MM.1S (cell line): ENCODE data around the gene CIITA.

ENCODE experiments used
- DNase-seq: peaks from one replicate; pipeline ENCODE4 v3.0.0-alpha.2; 2015
- H2AFZ ChIP-seq: fragments of 300-600 bp; sonication (generic); 2 replicates; pipeline ENCODE4 v1.6.0; 2016; ENCODE audit warnings: antibody characterized with exemption, low read length
- H3F3A ChIP-seq: fragments of 300-600 bp; sonication (generic); 2 replicates; pipeline ENCODE4 v1.6.1; 2016; ENCODE audit warnings: mild to moderate bottlenecking, antibody characterized with exemption, low read length, moderate library complexity, mixed read lengths; ENCODE audit not compliant: insufficient read depth
- H3K27ac ChIP-seq: fragments of 300-600 bp; sonication (generic); 2 replicates; pipeline ENCODE4 v1.5.1; 2016; ENCODE audit warnings: mild to moderate bottlenecking, low read length
- H3K27me3 ChIP-seq: fragments of 300-600 bp; sonication (generic); replicated peaks from 2 replicates; pipeline ENCODE4 v1.6.0; 2016; ENCODE audit warnings: low read length; ENCODE audit not compliant: insufficient read depth
- H3K36me3 ChIP-seq: fragments of 300-600 bp; sonication (generic); replicated peaks from 2 replicates; pipeline ENCODE4 v1.6.1; 2016; ENCODE audit warnings: mild to moderate bottlenecking, low read length, mixed read lengths; ENCODE audit not compliant: insufficient read depth
- H3K4me1 ChIP-seq: fragments of 300-600 bp; sonication (generic); 2 replicates; pipeline ENCODE4 v1.6.1; 2016; ENCODE audit warnings: low read length, mixed read lengths
- H3K4me2 ChIP-seq: fragments of 300-600 bp; sonication (generic); 2 replicates; pipeline ENCODE4 v1.6.0; 2016; ENCODE audit warnings: low read depth, low read length
- H3K4me3 ChIP-seq: fragments of 300-600 bp; sonication (generic); 2 replicates; pipeline ENCODE4 v1.5.1; 2016; ENCODE audit warnings: low read length, mixed read lengths
- H3K79me2 ChIP-seq: fragments of 300-600 bp; sonication (generic); 2 replicates; pipeline ENCODE4 v1.6.1; 2016; ENCODE audit warnings: mixed run types, low read length, mixed read lengths
- H3K9ac ChIP-seq: fragments of 300-600 bp; sonication (generic); 2 replicates; pipeline ENCODE4 v1.6.1; 2016; ENCODE audit warnings: low read length, mixed read lengths
- H3K9me2 ChIP-seq: fragments of 300-600 bp; sonication (generic); replicated peaks from 2 replicates; pipeline ENCODE4 v1.6.1; 2016; ENCODE audit warnings: mild to moderate bottlenecking, low read length, mixed read lengths; ENCODE audit not compliant: insufficient read depth
- H3K9me3 ChIP-seq: fragments of 300-600 bp; sonication (generic); replicated peaks from 2 replicates; pipeline ENCODE4 v1.6.1; 2016; ENCODE audit warnings: mild to moderate bottlenecking, low read length, mixed read lengths; ENCODE audit not compliant: insufficient read depth
- H4K20me1 ChIP-seq: fragments of 300-600 bp; sonication (generic); 2 replicates; pipeline ENCODE4 v1.6.1; 2016; ENCODE audit warnings: mild to moderate bottlenecking, low read length, moderate library complexity, mixed read lengths; ENCODE audit not compliant: insufficient read depth
- EZH2 ChIP-seq: fragments of 300-600 bp; sonication (generic); optimal IDR thresholded peaks from 2 replicates; pipeline ENCODE3; 2017; ENCODE audit warnings: low read depth, mild to moderate bottlenecking, antibody characterized with exemption, low read length, mixed read lengths
- EZH2phosphoT487 ChIP-seq: fragments of 300-600 bp; sonication (generic); IDR thresholded peaks from 2 replicates; pipeline ENCODE4 v1.6.1; 2018; ENCODE audit warnings: antibody characterized with exemption, low read length
- TF ChIP-seq, protein P1 (sequence below): fragments of 300-600 bp; sonication (generic); IDR thresholded peaks from 2 replicates; pipeline ENCODE4 v1.5.1; 2016; ENCODE audit warnings: antibody characterized with exemption, low read length, mixed read lengths

CIITA gene

DNA sequence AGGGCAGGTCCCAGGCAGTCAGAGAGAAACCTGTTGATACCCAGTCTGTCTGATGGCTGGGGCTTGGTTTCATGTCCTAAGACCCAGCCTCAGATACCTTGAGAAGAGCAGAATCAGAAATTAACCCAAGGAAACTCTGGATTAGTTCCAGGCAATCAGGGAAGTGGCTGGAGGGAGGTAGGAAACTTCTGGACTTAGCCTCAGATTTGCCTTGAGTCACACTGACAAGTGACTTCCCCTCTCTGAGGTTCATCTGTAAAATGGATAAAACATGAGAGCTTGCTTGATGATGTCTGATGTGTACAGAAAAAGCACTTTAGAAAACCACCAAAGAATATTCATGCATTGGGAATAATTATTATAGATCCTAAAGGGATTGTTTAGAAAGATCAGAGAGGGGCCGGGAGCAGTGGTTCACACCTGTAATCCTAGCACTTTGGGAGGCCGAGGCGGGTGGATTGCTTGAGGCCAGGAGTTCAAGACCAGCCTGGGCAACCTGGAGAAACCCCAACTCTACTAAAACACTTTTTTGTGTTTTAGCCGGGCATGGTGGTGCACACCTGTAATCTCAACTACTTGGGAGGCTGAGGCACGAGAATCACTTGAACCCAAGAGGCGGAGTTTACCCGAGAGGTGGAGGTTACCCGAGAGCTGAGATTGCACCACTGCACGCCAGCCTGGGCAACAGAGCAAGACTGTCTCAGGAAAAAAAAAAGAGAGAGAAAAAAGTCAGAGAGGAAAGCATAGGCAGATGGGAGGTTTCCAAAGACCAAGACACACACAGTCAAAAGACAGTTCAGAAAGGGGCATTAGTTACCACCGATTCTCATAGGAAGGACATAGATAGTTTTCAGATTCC lies 3.8 kb downstream of the CIITA start:
- peaks cover 73% of the 10 kb centered on the region for H3K79me2 ChIP-seq
- no peaks in the 10 kb centered on the region for H3K9me3 ChIP-seq
- H4K20me1 ChIP-seq = no peaks in the 10 kb centered on the region
- H3K9me2 ChIP-seq = no peaks in the 10 kb centered on the region
- peak overlapping the region; percentile 80 for H3K4me2 ChIP-seq
- H3K4me1 ChIP-seq = peaks cover 47% of the 10 kb centered on the region
- TF ChIP-seq EZH2phosphoT487 (no peak), EZH2 (no peak)
- TF ChIP-seq, protein P1, sequence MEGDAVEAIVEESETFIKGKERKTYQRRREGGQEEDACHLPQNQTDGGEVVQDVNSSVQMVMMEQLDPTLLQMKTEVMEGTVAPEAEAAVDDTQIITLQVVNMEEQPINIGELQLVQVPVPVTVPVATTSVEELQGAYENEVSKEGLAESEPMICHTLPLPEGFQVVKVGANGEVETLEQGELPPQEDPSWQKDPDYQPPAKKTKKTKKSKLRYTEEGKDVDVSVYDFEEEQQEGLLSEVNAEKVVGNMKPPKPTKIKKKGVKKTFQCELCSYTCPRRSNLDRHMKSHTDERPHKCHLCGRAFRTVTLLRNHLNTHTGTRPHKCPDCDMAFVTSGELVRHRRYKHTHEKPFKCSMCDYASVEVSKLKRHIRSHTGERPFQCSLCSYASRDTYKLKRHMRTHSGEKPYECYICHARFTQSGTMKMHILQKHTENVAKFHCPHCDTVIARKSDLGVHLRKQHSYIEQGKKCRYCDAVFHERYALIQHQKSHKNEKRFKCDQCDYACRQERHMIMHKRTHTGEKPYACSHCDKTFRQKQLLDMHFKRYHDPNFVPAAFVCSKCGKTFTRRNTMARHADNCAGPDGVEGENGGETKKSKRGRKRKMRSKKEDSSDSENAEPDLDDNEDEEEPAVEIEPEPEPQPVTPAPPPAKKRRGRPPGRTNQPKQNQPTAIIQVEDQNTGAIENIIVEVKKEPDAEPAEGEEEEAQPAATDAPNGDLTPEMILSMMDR = no peak
- H3K4me3 ChIP-seq = peak overlapping the region; percentile 15
- H2AFZ ChIP-seq = no peak overlapping the region
- H3K36me3 ChIP-seq = no peaks in the 10 kb centered on the region
- no peak overlapping the region; the same call in 1 of the 2 replicates for H3K9ac ChIP-seq
- peaks cover 62% of the 10 kb centered on the region for H3F3A ChIP-seq
- DNase-seq = peak; percentile 56
- H3K27ac ChIP-seq = peak overlapping the region; percentile 84
- H3K27me3 ChIP-seq = no peaks in the 10 kb centered on the region

DNA sequence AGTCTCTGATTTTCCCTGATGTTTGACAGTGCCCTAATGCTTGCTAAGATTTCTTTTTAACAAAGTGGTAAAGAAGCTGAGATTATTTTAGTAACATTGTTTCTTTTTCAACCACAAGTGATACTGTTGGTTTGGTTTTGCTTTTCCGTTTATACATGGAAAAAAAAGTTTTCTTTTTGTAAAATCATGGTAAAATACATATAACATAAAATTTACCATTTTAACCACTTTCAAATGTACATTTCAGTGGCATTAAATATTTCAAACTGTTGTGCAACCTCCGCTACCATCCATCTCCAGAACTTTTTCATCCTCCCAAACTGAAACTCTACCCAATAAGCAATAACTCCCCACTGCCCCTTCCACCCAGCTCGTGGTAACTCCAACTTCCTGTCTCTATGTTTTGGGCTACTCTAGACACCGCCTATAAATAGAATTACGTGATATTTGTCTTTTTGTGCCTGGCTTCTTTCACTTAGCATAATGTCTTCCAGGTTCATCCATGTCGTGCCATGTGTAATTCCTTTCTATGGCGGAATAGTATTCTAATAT lies 4.6 kb downstream of the CIITA start:
- Histone ChIP-seq H3K4me3 (peak overlapping the region; percentile 30), H4K20me1 (no peaks in the 10 kb centered on the region), H3K27ac (peak overlapping the region; percentile 84), H2AFZ (no peak overlapping the region), H3K79me2 (peaks cover 80% of the 10 kb centered on the region), H3K9me2 (no peaks in the 10 kb centered on the region), H3K9ac (no peak overlapping the region), H3K9me3 (no peaks in the 10 kb centered on the region), H3K27me3 (no peaks in the 10 kb centered on the region), H3K36me3 (peaks cover under 1% of the 10 kb centered on the region; the same call in 1 of the 2 replicates), H3F3A (peaks cover 55% of the 10 kb centered on the region), H3K4me1 (peaks cover 40% of the 10 kb centered on the region), H3K4me2 (peak overlapping the region; percentile 80)
- no peak for TF ChIP-seq EZH2
- TF ChIP-seq, protein P1 = no peak
- no peak for TF ChIP-seq EZH2phosphoT487
- DNase-seq = peak; percentile 66

DNA sequence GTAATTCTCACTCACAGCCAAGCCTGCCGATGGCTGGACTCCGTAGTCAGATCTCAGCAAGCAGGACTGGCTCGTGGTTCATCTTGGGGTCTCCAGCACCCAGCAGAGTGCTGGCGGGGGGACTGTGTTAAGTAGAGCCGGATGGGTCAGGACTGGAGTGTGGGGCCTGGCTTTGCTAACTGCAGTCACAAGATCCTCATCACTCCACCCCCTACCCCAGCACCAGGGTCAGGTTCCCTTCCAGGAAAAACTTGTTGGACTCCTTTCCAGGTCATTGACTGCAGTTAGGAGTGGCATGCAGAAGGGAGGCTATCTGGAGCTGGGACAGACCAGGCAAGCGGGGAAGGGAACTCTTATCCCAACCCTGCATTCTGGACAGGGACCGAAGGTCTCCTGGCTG lies 6.0 kb downstream of the CIITA start:
- H3K27me3 ChIP-seq = no peaks in the 10 kb centered on the region
- H3F3A ChIP-seq = peaks cover 41% of the 10 kb centered on the region
- H4K20me1 ChIP-seq = no peaks in the 10 kb centered on the region
- TF ChIP-seq EZH2phosphoT487 (no peak), EZH2 (no peak)
- TF ChIP-seq, protein P1 = no peak
- H3K79me2 ChIP-seq = peaks cover 85% of the 10 kb centered on the region
- no peak overlapping the region for H2AFZ ChIP-seq
- DNase-seq = no peak
- H3K36me3 ChIP-seq = peaks cover 6% of the 10 kb centered on the region; the same call in 1 of the 2 replicates
- no peaks in the 10 kb centered on the region for H3K9me3 ChIP-seq
- H3K4me2 ChIP-seq = no peak overlapping the region
- H3K27ac ChIP-seq = no peak overlapping the region
- no peak overlapping the region for H3K4me3 ChIP-seq
- H3K4me1 ChIP-seq = peaks cover 39% of the 10 kb centered on the region
- H3K9me2 ChIP-seq = no peaks in the 10 kb centered on the region
- no peak overlapping the region for H3K9ac ChIP-seq
